Fibroblast of skin of left biceps (primary cell): ENCODE measurements around the gene GABRB1.
A peak's percentile ranks its signal among the peaks of the same experiment; 100 is the strongest.
"Not testable (repeated sequence)": the region's sequence is repeated elsewhere in the genome, so short reads cannot be mapped to it uniquely, and the experiment has no call there.

Source experiments
- DNase-seq, 2 experiments: peaks; one replicate each; pipeline ENCODE4 v3.0.0-alpha.2; 2013; ENCODE audit warnings: low read depth in 2 of 2

Gene GABRB1

GRCh38 chr4:47287735-47288134, 256.4 kb downstream of the GABRB1 start:
- DNase-seq, result peak in 1 of 2 experiments; percentile 4

DNA sequence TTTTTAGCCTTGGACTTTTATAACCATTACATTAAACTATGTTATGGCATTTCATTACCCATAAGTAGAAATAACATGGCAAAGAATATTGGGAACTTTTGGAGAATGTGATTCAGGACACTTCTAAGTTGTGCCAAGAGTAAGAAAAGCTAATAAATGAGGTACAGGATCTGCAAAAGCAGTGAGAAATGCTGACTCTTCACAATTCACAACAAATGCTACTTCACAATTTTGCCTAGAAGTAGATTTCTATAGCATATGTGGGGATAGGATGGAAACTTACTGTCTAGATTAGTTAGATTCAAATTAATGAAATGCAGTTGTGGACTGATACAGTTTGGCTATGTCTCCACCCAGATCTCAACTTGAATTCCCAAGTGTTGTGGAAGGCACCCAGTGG, 258.4 kb downstream of the GABRB1 start:
- DNase-seq, result no peak

- DNase-seq, result not testable (repeated sequence)
These were observed 259.5 kb downstream of the GABRB1 start for GRCh38 chr4:47290873-47291272.

- no peak for DNase-seq
These were observed 277.8 kb downstream of the GABRB1 start for GRCh38 chr4:47309165-47309564.

DNA sequence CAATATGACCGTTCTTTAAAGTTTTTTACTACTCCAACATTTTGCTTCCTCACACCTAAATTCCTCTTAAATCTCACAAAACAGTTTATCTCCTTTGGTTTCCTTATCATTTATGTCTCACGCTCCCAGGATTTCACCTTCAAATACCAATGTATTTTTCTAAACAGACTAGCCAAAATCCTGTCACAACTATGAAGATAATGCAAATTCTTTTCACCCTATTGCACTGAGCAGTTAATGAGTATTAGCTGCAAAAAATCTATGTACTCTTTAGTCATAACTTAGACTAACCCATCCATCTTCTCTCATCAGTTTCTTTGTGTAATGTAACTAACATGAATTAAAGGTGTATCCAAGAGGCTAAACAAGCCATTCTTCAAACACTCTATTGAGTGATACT, 280.8 kb downstream of the GABRB1 start:
- no peak for DNase-seq

DNA sequence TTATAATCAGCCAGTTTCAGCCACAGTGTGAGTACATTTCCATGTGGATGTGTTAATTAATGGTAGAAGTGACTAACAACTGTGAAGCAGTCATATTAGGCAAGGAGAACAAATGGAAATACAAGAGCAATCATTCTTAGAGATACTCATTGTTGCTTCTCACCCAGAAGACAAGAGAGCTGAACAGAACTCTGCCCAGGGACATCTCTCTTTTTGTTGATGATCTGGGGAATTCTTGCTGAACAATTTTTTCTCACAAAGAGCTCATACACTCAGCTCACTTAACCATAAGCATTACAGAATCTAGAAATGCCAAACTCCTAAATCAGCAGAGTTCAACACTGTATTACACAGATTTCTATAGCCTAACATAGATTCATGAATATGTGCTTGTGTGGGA, 282.0 kb downstream of the GABRB1 start:
- DNase-seq, result no peak

GRCh38 chr4:47315346-47315745, 284.0 kb downstream of the GABRB1 start:
- DNase-seq, result peak; percentile 10 to 18

DNA sequence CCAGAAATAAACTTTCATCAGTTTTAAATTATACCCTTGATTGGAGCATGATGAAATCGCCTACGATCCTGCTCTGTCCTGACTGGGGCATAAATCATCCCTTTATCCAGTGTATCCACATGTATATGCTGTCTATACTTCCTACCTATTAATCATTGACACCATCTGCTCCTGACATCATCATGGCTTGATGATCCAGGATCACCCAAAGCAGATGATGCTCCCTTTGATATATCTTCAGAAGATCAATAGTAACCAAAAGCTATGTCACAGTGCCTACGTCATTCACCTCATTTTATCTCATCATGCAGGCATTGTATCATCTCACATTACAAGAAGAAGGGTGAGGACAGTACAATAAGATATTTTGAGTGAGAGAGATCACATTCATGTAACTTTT, 294.7 kb downstream of the GABRB1 start:
- DNase-seq, result no peak

GRCh38 chr4:47330866-47331265, 299.5 kb downstream of the GABRB1 start:
- DNase-seq, result no peak

DNA sequence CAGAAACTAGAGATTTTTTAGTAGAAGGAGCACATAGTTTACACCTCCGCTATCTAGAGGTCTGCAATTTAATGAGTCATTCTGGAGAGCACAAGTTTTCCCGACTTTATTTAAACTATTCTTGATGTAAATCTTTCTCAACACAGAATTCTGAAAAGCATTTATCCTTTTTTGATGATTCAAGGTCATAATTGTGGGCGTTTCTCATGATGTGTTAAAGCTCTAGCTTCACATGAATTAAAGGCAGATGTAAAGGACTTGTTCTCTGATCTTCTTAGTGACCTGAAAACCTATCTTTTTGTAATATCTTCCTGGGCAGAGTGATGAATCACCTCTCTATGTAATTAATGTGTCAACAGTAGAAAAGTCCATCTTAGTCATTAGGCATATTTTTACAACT, 303.3 kb downstream of the GABRB1 start:
- no peak for DNase-seq

- DNase-seq, result no peak
These were observed 306.5 kb downstream of the GABRB1 start for GRCh38 chr4:47337893-47338292.

GRCh38 chr4:47340914-47341313, 309.5 kb downstream of the GABRB1 start:
- no peak for DNase-seq

DNA sequence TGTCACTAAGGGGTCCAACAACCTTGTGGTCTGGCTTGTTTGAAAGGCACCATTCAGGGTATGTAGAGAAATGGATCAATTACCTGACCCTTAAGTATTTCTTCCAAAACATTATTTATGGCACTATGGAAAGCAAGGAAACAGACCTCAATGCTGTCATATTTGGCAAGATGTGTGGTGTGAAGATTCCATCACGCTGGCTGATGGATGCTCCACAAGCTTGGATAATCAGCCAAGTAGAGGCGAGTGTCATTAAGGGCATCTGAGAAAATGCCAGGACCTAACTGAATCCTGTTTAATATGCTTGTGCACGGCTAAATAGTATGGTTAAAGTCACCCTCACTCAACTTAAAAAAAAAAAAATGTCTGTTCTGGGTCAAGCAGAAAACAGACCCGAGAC, 311.4 kb downstream of the GABRB1 start:
- DNase-seq, result no peak

GRCh38 chr4:47349326-47349725, 318.0 kb downstream of the GABRB1 start:
- no peak for DNase-seq

DNA sequence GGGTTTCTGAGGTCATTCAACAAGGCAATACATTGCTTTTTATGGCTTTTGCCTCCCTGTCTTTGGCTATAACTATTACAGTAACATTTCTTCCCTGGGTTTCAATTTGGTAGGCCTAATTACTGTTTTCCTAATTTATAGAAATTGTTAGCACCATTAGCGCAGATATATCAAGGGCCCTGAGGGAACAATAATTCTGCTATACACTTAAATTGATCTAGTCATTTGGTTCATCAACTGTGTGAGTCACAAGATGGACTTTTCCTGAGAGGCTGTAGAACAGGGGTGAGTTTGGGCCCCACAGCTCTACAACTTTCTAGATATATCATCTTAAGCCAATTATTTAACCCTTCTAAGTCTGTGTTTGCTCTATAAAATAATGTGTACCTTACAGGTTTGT, 324.2 kb downstream of the GABRB1 start:
- no peak for DNase-seq

DNA sequence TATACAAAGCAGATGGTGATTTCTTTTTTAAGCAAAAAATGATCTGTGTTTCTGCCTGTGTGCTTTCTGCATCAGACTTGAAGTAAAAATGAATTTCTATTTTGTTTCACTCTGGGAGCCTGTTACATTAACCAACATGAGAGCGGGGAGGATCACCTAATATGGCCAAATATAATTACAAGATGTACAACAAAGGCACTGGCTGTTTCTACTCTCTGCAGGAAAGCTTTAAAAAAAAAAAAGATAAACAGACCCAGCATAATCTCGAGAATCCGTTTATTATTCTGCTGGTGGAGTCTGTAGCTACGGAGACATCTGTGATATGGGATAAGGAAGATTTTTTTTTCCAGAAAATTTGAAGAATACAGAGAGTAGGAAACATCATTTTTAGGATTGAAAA, 328.5 kb downstream of the GABRB1 start:
- no peak for DNase-seq

DNA sequence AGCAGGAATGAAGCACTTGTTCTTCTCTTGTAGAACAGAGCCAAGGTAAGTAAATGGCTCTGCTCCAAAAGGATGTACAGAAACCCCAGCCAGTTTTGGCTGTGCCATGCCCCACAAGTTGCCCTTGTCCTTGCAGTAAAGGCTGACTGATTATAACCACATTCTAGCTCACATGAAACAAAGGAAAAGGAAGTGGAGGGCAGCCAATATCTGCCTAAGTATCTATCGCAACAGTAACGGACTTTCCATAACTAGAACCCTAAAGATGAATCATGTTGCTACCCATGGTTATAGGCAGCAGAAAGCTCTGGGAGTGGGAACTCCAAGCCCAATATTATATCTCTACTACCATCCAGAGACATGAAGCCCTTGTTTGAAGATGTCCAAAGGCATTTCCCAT, 336.4 kb downstream of the GABRB1 start:
- DNase-seq, result no peak

- DNase-seq, result no peak
These were observed 336.8 kb downstream of the GABRB1 start for GRCh38 chr4:47368211-47368610.

- no peak for DNase-seq
These were observed 341.2 kb downstream of the GABRB1 start for GRCh38 chr4:47372561-47372960.

DNA sequence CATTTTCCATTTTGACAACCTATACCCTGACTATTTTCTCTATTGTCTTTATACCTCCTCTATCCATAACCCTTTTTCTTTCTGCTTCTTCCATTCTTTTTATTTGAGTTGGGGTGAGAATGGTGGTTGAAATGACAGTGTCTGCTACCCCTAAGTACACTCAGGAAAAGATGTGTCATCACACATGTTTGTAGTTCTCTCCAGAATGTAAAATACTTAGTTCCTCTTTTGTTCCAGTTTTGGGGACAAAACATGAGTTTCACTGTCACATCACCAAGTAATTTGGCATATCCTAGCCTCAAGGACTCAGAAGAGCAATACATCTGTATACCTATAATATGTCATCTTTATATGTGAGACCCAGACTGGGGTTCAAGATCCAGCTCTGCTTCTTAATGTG, 341.8 kb downstream of the GABRB1 start:
- DNase-seq, result no peak

- DNase-seq, result no peak
These were observed 342.3 kb downstream of the GABRB1 start for GRCh38 chr4:47373709-47374108.

DNA sequence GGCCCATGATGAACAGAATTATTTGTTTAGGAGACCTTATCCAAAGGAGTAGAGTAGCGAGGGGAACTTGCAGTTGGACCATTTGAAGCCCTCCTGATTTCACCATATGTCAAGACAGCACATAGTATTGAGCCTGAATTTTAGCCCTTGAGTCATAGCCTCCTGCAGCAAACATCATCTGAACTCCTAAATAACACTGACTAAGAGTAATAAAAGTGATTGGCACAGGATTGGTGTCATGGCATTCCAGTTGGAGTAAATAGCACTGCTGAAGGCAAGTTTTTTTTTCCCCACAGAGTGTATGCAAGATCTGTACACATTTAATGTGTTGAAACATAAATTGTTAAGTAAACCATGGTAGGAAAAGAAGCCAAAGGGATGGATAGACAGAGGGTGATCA, 343.1 kb downstream of the GABRB1 start:
- DNase-seq, result no peak

- DNase-seq, result not testable (repeated sequence)
These were observed 346.7 kb downstream of the GABRB1 start for GRCh38 chr4:47378021-47378530.

GRCh38 chr4:47381172-47381571, 349.8 kb downstream of the GABRB1 start:
- no peak for DNase-seq
